ENCODE measurements around the gene RAD51B.

The RAD51B gene

GRCh38 chr14:68412505-68413465 is 593.2 kb downstream of the RAD51B start:
- H4K20me1 ChIP-seq: no peaks in the 10 kb centered on the region
- no peak for TF ChIP-seq Cebpa-rat (IDR thresholded peaks at IDR 0.05)
- H3K9ac ChIP-seq: no peak overlapping the region
- no peak overlapping the region for H3K4me3 ChIP-seq
- peaks cover 63% of the 10 kb centered on the region for H3K4me1 ChIP-seq
- no peaks in the 10 kb centered on the region for H3K27me3 ChIP-seq
- no peak overlapping the region for H3K27ac ChIP-seq
- no peaks in the 10 kb centered on the region for H3K36me3 ChIP-seq
- H3K4me2 ChIP-seq: peak overlapping the region; percentile 9; the same call in 1 of the 2 replicates
- peaks cover 5% of the 10 kb centered on the region; the same call in 1 of the 2 replicates for H3K9me3 ChIP-seq

GRCh38 chr14:68413509-68413908 is 593.9 kb downstream of the RAD51B start:
- Histone ChIP-seq H3K9ac (no peak overlapping the region), H3K9me3 (peaks cover 5% of the 10 kb centered on the region; the same call in 1 of the 2 replicates), H3K4me2 (no peak overlapping the region), H4K20me1 (no peaks in the 10 kb centered on the region), H3K36me3 (no peaks in the 10 kb centered on the region), H3K27me3 (no peaks in the 10 kb centered on the region), H3K4me1 (peaks cover 56% of the 10 kb centered on the region), H3K4me3 (no peak overlapping the region), H3K27ac (no peak overlapping the region)
- no peak for TF ChIP-seq Cebpa-rat (IDR thresholded peaks at IDR 0.05)

DNA sequence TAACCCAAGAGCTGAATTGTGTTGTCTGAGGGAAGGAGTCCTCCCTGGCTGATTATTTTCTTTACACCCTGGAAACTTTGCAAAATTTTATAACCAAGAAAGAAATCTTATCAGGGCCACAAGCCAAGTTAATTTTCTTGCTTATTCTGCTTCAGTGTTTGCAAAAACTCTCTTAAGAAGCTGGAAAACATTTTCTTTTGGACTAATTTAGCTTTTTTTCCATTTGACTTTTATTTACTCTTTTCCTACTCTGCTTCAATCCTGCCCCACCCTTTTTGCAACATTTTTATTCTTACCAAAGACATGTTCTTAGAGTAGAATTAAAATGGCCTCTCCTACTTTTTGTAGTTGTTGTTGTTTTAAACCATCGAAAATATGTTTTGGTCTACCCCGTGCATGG is 594.5 kb downstream of the RAD51B start:
- peaks cover 50% of the 10 kb centered on the region for H3K4me1 ChIP-seq
- peaks cover 5% of the 10 kb centered on the region; the same call in 1 of the 2 replicates for H3K9me3 ChIP-seq
- H3K27ac ChIP-seq: no peak overlapping the region
- no peaks in the 10 kb centered on the region for H3K36me3 ChIP-seq
- H3K4me3 ChIP-seq: no peak overlapping the region
- no peak for TF ChIP-seq Cebpa-rat (IDR thresholded peaks at IDR 0.05)
- H4K20me1 ChIP-seq: no peaks in the 10 kb centered on the region
- H3K27me3 ChIP-seq: no peaks in the 10 kb centered on the region
- H3K4me2 ChIP-seq: no peak overlapping the region
- H3K9ac ChIP-seq: no peak overlapping the region

- Histone ChIP-seq H3K27me3 (no peaks in the 10 kb centered on the region), H3K27ac (peak overlapping the region; percentile 53)
Observed at GRCh38 chr14:68416171-68416570, 596.6 kb downstream of the RAD51B start.

GRCh38 chr14:68417009-68417650 is 597.6 kb downstream of the RAD51B start:
- H3K27me3 ChIP-seq: no peaks in the 10 kb centered on the region
- peak overlapping the region; percentile 65 for H3K4me2 ChIP-seq
- peaks cover 14% of the 10 kb centered on the region for H3K9me3 ChIP-seq
- H3K4me3 ChIP-seq: no peak overlapping the region
- no peaks in the 10 kb centered on the region for H4K20me1 ChIP-seq
- peak overlapping the region; percentile 42; the same call in 1 of the 2 replicates for H3K9ac ChIP-seq
- H3K27ac ChIP-seq: peak overlapping the region; percentile 53
- H3K36me3 ChIP-seq: peaks cover 6% of the 10 kb centered on the region; the same call in 1 of the 2 replicates
- no peak for TF ChIP-seq Cebpa-rat (IDR thresholded peaks at IDR 0.05)
- peaks cover 35% of the 10 kb centered on the region for H3K4me1 ChIP-seq

More at GRCh38 chr14:68416171-68416570, 596.6 kb downstream of the RAD51B start:
- Histone ChIP-seq H3K9me3 (peaks cover 5% of the 10 kb centered on the region), H3K4me3 (no peak overlapping the region), H3K4me1 (peaks cover 35% of the 10 kb centered on the region), H3K36me3 (no peaks in the 10 kb centered on the region), H3K9ac (peak overlapping the region; percentile 42; the same call in 1 of the 2 replicates), H4K20me1 (no peaks in the 10 kb centered on the region), H3K4me2 (peak overlapping the region; percentile 65)
- TF ChIP-seq Cebpa-rat (IDR thresholded peaks at IDR 0.05): no peak

DNA sequence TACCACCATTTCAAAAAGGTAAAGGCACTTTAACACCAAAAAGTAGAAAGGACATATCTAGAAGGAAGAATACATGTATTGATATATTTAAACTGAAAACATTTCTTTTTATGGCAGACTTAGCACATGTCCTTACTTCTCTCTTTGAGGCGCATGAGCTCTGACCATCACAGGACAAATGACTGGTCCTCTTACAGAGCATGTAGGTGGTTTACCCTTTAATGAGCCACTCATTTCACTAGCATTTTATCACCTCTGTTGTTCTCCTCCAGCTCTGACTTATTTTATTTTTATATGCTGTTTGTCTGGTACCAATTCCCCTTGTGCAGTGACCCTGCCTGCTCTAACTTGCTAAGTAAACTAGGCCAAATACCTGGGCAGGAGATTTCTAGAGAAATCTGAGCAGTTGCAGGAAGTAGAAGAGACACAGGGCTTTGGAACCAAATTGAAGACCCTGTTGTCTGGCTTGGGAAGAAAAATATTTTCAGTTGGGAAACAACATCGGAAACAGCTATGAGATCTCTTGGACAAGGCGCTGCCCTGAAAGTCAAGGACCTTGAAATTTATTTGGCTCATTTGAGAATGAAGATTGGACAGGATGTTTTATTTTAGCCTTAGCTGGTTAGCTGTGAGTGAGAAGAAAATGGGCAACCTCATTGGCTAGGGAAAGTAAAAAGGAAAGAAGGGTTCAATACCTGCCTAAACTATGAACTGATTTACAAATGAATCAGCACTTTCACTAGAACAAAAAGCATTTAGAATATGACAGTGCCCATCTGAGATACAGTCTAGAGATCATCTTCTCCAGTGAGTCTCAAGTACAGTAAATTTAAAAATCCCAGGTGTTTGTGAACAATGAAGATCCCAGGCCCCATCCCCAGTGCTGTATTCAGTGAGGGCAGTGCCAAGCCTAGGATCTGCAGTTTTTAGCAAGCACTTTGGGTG is 598.9 kb downstream of the RAD51B start:
- Histone ChIP-seq H3K27me3 (no peaks in the 10 kb centered on the region), H3K27ac (no peak overlapping the region), H3K36me3 (peaks cover 7% of the 10 kb centered on the region; the same call in 1 of the 2 replicates), H3K4me3 (no peak overlapping the region), H3K4me2 (no peak overlapping the region), H3K9ac (no peak overlapping the region), H3K9me3 (peaks cover 16% of the 10 kb centered on the region), H3K4me1 (peaks cover 29% of the 10 kb centered on the region), H4K20me1 (no peaks in the 10 kb centered on the region)
- TF ChIP-seq Cebpa-rat (IDR thresholded peaks at IDR 0.05): no peak

DNA sequence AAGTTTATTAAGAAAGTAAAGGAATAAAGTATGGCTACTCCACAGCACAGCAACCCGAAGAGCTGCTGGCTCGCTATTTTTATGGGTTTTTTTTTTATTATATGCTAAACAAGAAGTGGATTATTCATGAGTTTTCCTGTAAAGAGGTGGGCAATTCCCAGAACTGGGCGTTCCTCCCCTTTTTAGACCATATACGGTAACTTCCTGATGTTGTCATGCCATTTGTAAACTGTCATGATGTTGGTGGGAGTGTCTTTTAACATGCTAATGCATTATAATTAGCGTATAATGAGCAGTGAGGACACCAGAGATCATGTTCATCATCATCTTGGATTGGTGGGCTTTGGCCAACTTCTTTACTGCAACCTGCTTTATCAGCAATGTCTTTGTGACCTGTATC is 600.8 kb downstream of the RAD51B start:
- Histone ChIP-seq H4K20me1 (no peaks in the 10 kb centered on the region), H3K4me3 (no peak overlapping the region), H3K27ac (no peak overlapping the region), H3K9me3 (peaks cover 22% of the 10 kb centered on the region), H3K36me3 (peaks cover 7% of the 10 kb centered on the region; the same call in 1 of the 2 replicates), H3K9ac (no peak overlapping the region), H3K4me1 (peaks cover 25% of the 10 kb centered on the region), H3K27me3 (no peaks in the 10 kb centered on the region), H3K4me2 (no peak overlapping the region)
- no peak for TF ChIP-seq Cebpa-rat (IDR thresholded peaks at IDR 0.05)

DNA sequence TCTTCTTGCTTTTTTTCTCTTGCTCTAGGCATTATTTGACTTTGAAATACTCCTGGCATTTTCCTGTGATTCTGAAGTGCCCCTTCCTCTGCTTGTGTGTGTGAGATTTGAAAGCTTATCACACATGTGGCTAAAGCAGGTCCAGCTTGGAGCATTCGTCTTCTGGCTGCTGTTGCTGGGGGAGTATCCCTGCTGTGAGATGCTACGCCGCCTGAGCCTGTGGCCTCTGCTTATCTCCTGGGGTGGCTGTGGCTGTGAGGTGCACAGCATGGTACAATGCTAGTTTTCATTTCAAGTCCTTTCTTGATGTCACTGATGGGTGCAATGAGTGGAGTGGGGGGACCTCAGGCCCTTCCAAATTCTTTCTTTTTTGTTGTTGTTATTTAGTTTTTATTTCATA is 601.5 kb downstream of the RAD51B start:
- Histone ChIP-seq H3K9ac (no peak overlapping the region), H3K27me3 (no peaks in the 10 kb centered on the region)

DNA sequence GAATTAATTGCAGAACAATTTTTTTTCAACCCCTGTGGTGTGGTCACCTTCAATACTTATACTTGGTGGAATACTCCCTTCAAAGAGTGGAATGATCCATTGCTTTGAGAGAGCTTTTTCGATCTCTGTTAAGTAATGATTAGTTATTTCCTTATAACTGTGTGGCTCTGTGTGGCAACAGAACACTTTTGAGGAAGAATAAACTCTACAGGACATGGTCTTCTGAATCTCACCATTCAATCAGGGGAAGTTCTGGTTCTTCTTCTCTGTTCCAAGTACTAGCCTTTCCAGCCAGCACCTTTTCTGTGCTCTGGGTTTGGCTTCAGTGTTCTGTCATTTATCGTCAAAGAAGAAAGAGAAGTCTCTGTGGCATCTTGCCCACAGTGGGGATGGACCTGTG is 604.1 kb downstream of the RAD51B start:
- no peaks in the 10 kb centered on the region for H3K4me1 ChIP-seq
- H3K4me2 ChIP-seq: no peak overlapping the region
- no peaks in the 10 kb centered on the region for H3K27me3 ChIP-seq
- TF ChIP-seq Cebpa-rat (IDR thresholded peaks at IDR 0.05): no peak
- H3K9ac ChIP-seq: no peak overlapping the region
- no peaks in the 10 kb centered on the region for H4K20me1 ChIP-seq
- no peak overlapping the region for H3K27ac ChIP-seq
- H3K4me3 ChIP-seq: no peak overlapping the region
- H3K36me3 ChIP-seq: peaks cover 13% of the 10 kb centered on the region; the same call in 1 of the 2 replicates
- H3K9me3 ChIP-seq: peaks cover 36% of the 10 kb centered on the region

More for the DNA sequence above, 601.5 kb downstream of the RAD51B start:
- Histone ChIP-seq H3K4me2 (no peak overlapping the region), H3K9me3 (peaks cover 23% of the 10 kb centered on the region), H3K36me3 (peaks cover 7% of the 10 kb centered on the region; the same call in 1 of the 2 replicates), H3K4me3 (no peak overlapping the region), H3K4me1 (peaks cover 17% of the 10 kb centered on the region), H4K20me1 (no peaks in the 10 kb centered on the region), H3K27ac (no peak overlapping the region)
- TF ChIP-seq Cebpa-rat (IDR thresholded peaks at IDR 0.05): no peak
